Measurements from ENCODE around the gene SLC25A39.

Gene SLC25A39

DNA sequence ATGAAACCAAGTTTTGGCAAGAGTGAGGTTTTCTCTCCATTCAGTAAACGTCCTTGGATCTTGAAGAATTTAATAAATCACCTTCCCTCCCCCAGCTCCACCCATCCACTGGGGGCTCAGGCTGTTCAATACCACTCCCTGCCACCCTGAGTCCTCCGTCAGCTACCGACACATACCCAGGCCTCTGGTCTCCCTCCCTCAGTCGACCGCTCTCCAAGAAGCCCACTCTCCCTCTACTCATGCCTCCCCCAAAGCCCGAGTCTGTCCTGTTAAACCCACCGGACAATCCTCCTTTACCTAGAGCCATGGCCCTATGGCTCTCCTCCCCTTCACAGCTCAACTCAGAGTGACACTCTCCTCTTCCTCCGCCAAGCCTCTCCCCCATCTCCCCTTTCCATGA lies 37.0 kb downstream of the SLC25A39 start:
- TF ChIP-seq, protein P1, sequence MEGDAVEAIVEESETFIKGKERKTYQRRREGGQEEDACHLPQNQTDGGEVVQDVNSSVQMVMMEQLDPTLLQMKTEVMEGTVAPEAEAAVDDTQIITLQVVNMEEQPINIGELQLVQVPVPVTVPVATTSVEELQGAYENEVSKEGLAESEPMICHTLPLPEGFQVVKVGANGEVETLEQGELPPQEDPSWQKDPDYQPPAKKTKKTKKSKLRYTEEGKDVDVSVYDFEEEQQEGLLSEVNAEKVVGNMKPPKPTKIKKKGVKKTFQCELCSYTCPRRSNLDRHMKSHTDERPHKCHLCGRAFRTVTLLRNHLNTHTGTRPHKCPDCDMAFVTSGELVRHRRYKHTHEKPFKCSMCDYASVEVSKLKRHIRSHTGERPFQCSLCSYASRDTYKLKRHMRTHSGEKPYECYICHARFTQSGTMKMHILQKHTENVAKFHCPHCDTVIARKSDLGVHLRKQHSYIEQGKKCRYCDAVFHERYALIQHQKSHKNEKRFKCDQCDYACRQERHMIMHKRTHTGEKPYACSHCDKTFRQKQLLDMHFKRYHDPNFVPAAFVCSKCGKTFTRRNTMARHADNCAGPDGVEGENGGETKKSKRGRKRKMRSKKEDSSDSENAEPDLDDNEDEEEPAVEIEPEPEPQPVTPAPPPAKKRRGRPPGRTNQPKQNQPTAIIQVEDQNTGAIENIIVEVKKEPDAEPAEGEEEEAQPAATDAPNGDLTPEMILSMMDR (IDR thresholded peaks at IDR 0.05; ENCODE audit: insufficient read depth, low read length, poor library complexity, severe bottlenecking): no peak
- H3K36me3 ChIP-seq (ENCODE audit: control insufficient read depth, insufficient read depth, low read length): no peaks in the 10 kb centered on the region
- no peak overlapping the region for H3K4me3 ChIP-seq (replicated peaks; ENCODE audit: low read depth, low read length)
- H3K27me3 ChIP-seq (replicated peaks; ENCODE audit: control insufficient read depth, insufficient read depth, low read length): no peaks in the 10 kb centered on the region
- DNase-seq (ENCODE audit: extremely low read depth, insufficient read length): no peak

DNA sequence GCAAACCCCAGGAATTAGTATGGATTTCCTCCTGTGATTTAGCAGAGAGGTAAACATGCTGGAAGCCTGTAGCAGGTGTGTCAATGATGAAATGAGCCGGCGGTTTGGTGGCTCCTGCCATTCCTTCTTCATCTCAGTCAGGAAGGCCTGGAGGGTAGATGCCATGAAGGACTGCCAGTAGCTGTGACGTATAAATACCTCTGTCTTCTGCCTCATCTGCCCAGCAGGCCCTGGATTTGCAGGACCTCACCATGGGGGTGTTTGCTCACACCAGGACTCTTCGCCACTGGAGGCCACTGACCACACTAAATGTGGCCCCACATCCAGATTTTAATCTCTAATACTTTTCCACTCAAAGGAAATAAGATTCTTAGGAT lies 40.6 kb downstream of the SLC25A39 start:
- no peak overlapping the region for H3K4me3 ChIP-seq (replicated peaks; ENCODE audit: low read depth, low read length)
- DNase-seq (ENCODE audit: extremely low read depth, insufficient read length): no peak
- no peaks in the 10 kb centered on the region for H3K27me3 ChIP-seq (replicated peaks; ENCODE audit: control insufficient read depth, insufficient read depth, low read length)
- H3K36me3 ChIP-seq (ENCODE audit: control insufficient read depth, insufficient read depth, low read length): no peaks in the 10 kb centered on the region
- TF ChIP-seq, protein P1 (IDR thresholded peaks at IDR 0.05; ENCODE audit: insufficient read depth, low read length, poor library complexity, severe bottlenecking): no peak

DNA sequence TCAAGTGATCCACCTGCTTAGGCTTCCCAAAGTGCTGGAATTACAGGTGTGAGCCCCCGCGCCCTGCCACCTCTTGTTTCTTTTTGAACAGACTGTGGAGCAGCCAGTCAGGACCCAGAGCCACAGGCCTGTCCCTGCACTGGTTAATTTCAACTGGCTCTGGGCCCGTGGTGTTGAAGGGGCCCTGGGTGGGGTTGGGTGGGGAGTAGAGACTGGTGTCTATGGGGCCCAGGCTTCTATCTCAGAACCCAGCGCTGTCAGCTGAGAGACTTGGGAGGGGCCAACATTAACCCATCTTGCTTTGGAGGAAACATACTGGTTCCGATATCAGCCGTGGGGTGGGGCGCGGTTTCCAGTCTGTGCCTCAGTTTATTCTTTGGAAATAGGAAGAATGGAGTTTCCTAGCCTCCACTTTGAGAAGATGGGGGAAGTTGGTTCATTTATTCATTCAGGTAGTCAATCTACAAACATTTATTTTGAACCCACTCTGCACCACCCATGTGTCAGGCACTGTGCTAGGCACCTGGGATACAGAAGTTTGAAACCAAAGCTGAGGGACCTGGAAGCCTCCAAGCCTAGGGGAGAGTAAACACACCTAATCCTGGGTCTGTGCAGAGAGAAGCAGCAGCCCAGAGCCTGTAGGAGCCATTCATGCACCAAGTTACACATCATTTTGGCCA lies 41.1 kb downstream of the SLC25A39 start:
- no peaks in the 10 kb centered on the region for H3K36me3 ChIP-seq (ENCODE audit: control insufficient read depth, insufficient read depth, low read length)
- no peaks in the 10 kb centered on the region for H3K27me3 ChIP-seq (replicated peaks; ENCODE audit: control insufficient read depth, insufficient read depth, low read length)
- TF ChIP-seq, protein P1 (IDR thresholded peaks at IDR 0.05; ENCODE audit: insufficient read depth, low read length, poor library complexity, severe bottlenecking): no peak
- no peak overlapping the region for H3K4me3 ChIP-seq (replicated peaks; ENCODE audit: low read depth, low read length)
- no peak for DNase-seq (ENCODE audit: extremely low read depth, insufficient read length)

DNA sequence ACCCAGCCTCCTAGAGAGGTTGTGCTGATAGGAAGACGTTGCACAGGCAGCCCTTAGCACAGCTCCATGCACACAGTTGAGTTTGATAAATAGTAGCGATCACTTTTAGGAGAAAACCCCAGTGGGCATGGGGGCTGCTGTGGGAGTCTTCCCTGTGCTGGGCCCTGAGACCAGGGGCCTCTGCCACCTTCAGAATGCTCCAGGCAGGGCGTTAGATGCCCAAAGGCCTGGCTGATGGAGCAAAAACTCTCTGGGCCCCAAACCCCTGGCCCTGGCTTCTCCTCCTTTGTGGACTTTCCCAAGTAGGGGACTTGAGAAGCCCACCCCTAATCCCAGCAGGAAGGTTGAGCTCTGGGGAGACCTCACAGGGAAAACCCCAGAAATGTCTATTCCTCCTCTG lies 42.4 kb downstream of the SLC25A39 start:
- TF ChIP-seq, protein P1 (IDR thresholded peaks at IDR 0.05; ENCODE audit: insufficient read depth, low read length, poor library complexity, severe bottlenecking): no peak
- Histone ChIP-seq H3K36me3 (ENCODE audit: control insufficient read depth, insufficient read depth, low read length) (no peaks in the 10 kb centered on the region), H3K27me3 (replicated peaks; ENCODE audit: control insufficient read depth, insufficient read depth, low read length) (no peaks in the 10 kb centered on the region), H3K4me3 (replicated peaks; ENCODE audit: low read depth, low read length) (no peak overlapping the region)
- DNase-seq (ENCODE audit: extremely low read depth, insufficient read length): no peak

DNA sequence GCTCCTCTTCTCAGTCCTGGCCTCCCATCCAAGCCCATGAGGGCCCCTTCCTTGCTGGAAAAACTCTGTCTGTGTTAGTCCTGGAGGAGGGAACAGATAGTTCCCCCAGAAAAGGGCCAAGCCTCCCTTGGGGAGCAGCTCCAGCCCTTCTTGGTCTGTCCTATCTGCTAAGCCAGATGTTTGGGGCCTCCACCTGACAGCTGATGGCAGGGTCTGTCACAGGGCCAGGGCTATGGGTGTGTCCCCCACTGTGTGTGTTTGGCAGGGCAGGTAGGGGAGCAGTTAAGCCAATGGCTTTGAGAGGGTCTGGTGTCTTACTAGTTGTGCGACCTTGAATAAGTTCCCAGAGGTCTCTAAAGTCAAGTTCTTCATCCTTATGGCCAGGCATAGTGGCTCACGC lies 43.1 kb downstream of the SLC25A39 start:
- H3K36me3 ChIP-seq (ENCODE audit: control insufficient read depth, insufficient read depth, low read length): no peaks in the 10 kb centered on the region
- H3K4me3 ChIP-seq (replicated peaks; ENCODE audit: low read depth, low read length): no peak overlapping the region
- DNase-seq (ENCODE audit: extremely low read depth, insufficient read length): no peak
- TF ChIP-seq, protein P1 (IDR thresholded peaks at IDR 0.05; ENCODE audit: insufficient read depth, low read length, poor library complexity, severe bottlenecking): no peak
- no peaks in the 10 kb centered on the region for H3K27me3 ChIP-seq (replicated peaks; ENCODE audit: control insufficient read depth, insufficient read depth, low read length)
